Testis (tissue), 2 donors: Measurements from ENCODE around the gene ROR2.

Source experiments
- CTCF ChIP-seq, 3 experiments: fragments of 450-650 bp in 2 of 3; fragments of 200-600 bp in 1 of 3; sonication (generic) in 1 of 3; IDR thresholded peaks; one replicate each; pipeline ENCODE4 v1.5.1; 2016 to 2019; ENCODE audit warnings: antibody characterized with exemption in 3 of 3, mild to moderate bottlenecking in 2 of 3, moderate library complexity in 1 of 3
- POLR2A ChIP-seq: fragments of 450-650 bp; IDR thresholded peaks from one replicate; pipeline ENCODE4 v1.6.1; 2017; ENCODE audit warnings: antibody characterized with exemption, mild to moderate bottlenecking, moderate library complexity

GRCh38 chr9:91820949-91821880, 128.8 kb downstream of the ROR2 start:
- TF ChIP-seq CTCF (IDR thresholded peaks at IDR 0.05) (no peak), POLR2A (no peak)
